Measurements from ENCODE around the gene TMEM53. TPM values are rescaled to one million over a fixed set of nuclear protein-coding genes. Genes with fewer than 3 reads are reported as not detected.

TMEM53 gene
- 14.1 and 15.7 TPM in 2 replicates for total RNA-seq
- long read RNA-seq, transcript TMEM53-204 (4 exons, 1,579 nt), result major isoform, 5 of 11 reads
- long read RNA-seq, partial matches to known transcripts, result 2 of 11 reads
- long read RNA-seq, other reads (novel, unspliced or antisense), result 2 of 11 reads

GRCh38 chr1:44674113-44675000 lies at the start of gene TMEM53, which contains the start of gene ARMH1:
Gene TMEM53 (minus strand): TSS chr1:44674481. CDS start chr1:44674391, 90 bp downstream.
Gene ARMH1 (plus strand): TSS chr1:44674714. CDS start chr1:44689698, 14,984 bp downstream.
- TF ChIP-seq CTCF (conservative IDR thresholded peaks at IDR 0.05), result no peak
- Mint-ChIP-seq H3K4me3 (peak within 1 kb of the TSS; percentile 91), H3K27me3 (ENCODE audit: low read depth) (no peaks in the 10 kb centered on the region), H3K9me3 (no peaks in the 10 kb centered on the region), H3K4me1 (peaks cover 41% of the 10 kb centered on the region), H3K36me3 (ENCODE audit: low read depth) (no peaks in the 10 kb centered on the region), H3K27ac (ENCODE audit: unreplicated experiment) (peak within 1 kb of the TSS; percentile 78)
- peak; percentile 96 for DNase-seq (ENCODE audit: low read depth, low spot score)

- no peak for DNase-seq (ENCODE audit: low read depth, low spot score)
- H3K27ac Mint-ChIP-seq (ENCODE audit: unreplicated experiment), result no peak overlapping the region
Observed at GRCh38 chr1:44723496-44724295, 49.4 kb upstream of the TMEM53 start.

DNA sequence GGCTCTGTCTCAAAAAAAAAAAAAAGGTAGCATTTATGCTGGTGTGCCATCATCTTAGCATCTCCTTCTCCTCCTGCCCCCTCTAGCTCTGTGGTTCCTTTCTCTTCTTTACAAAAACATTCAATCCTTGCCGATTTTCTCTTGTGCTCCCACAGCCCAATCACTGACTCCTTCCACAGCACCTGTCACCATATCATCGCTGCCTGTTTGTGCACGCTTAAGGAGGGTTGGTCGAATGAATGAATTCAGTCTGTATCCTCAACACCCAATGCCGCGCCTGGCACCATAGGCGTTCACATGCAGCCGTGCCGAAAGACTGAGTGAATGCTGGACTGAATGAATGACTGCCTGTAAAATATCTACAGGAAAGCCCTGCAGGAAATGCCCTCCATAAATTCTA lies 48.8 kb upstream of the TMEM53 start:
- no peak for TF ChIP-seq CTCF (conservative IDR thresholded peaks at IDR 0.05)
- Mint-ChIP-seq H3K27ac (ENCODE audit: unreplicated experiment) (peak overlapping the region; percentile 31), H3K27me3 (ENCODE audit: low read depth) (peaks cover 7% of the 10 kb centered on the region), H3K4me1 (peaks cover 16% of the 10 kb centered on the region), H3K9me3 (no peaks in the 10 kb centered on the region), H3K4me3 (no peak overlapping the region), H3K36me3 (ENCODE audit: low read depth) (no peaks in the 10 kb centered on the region)
- DNase-seq (ENCODE audit: low read depth, low spot score), result no peak

More at GRCh38 chr1:44723496-44724295, 49.4 kb upstream of the TMEM53 start:
- H3K4me1 Mint-ChIP-seq, result peaks cover 16% of the 10 kb centered on the region
- H3K27me3 Mint-ChIP-seq (ENCODE audit: low read depth), result peaks cover 7% of the 10 kb centered on the region
- no peaks in the 10 kb centered on the region for H3K36me3 Mint-ChIP-seq (ENCODE audit: low read depth)
- no peak overlapping the region for H3K4me3 Mint-ChIP-seq
- no peak for TF ChIP-seq CTCF (conservative IDR thresholded peaks at IDR 0.05)
- no peaks in the 10 kb centered on the region for H3K9me3 Mint-ChIP-seq

DNA sequence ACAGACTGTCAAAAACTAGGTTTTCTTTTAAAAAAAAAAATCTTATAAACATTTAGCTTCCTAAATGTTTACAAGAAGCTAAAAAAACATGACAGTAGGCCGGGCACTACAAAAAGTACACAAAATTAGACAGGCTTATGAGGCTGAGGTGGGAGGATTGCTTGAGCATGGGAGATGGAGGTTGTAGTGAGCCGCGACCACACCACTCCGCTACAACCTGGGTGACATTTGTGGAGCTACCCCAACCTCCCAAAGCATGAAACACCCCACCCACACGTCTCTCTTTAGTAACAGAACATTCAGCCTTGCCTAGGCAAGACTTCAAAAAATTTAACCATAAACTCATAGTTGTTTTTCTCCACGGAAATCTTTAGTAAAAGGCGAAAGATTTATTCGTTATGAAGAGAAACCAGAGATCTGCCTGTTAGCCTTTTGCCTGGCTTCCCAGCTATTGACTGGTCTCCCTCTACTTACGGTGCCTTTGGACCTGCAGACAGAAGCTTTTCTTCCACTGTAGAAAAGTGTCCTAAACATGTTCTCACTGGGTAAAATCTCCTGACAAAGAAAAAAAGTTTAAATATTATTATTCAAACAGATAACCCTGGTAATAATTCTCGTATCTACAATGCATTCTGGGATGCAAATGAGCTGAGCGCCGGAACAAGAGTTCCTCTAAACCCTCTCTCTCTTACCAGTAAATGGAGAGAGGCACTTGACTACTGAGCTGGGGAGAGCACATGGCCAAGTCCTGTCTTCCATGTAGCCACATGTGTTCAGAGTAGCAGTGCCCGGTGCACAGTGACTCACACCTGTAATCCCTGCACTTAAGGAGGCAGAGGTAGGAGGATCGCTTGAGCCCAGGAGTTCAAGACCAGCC lies 47.4 kb upstream of the TMEM53 start:
- no peaks in the 10 kb centered on the region for H3K36me3 Mint-ChIP-seq (ENCODE audit: low read depth)
- peaks cover 7% of the 10 kb centered on the region for H3K27me3 Mint-ChIP-seq (ENCODE audit: low read depth)
- H3K27ac Mint-ChIP-seq (ENCODE audit: unreplicated experiment), result peak overlapping the region; percentile 99
- DNase-seq (ENCODE audit: low read depth, low spot score), result no peak
- peaks cover 16% of the 10 kb centered on the region for H3K4me1 Mint-ChIP-seq
- TF ChIP-seq CTCF (conservative IDR thresholded peaks at IDR 0.05), result no peak
- H3K9me3 Mint-ChIP-seq, result no peaks in the 10 kb centered on the region
- H3K4me3 Mint-ChIP-seq, result peak overlapping the region; percentile 72
